ENCODE results near the gene BCL11B. TPM values are rescaled to one million over a fixed set of nuclear protein-coding genes. Genes with fewer than 3 reads are reported as not detected.

Gene BCL11B
- total and polyA plus RNA-seq, 9 of the 15 experiments (the other 6 are each of a cell fraction or from before 2014, with no cell fraction given) = 0.09 TPM; not detected in 8

- Histone ChIP-seq H3K27ac (ENCODE audit: extremely low read depth, low read depth, low read length) (no peak overlapping the region), H3K27me3 (ENCODE audit: control insufficient read depth in 2 of 2, insufficient read depth in 2 of 2, low read length in 2 of 2) (peaks cover 0 to 40% of the 10 kb centered on the region in 2 experiments; a peak in 2 of 5 replicates), H3K9me3 (replicated peaks; ENCODE audit: control insufficient read depth, insufficient read depth, low read depth, low read length) (no peaks in the 10 kb centered on the region), H2AFZ (ENCODE audit: low read depth, low read length) (no peak overlapping the region), H4K20me1 (replicated peaks; ENCODE audit: control insufficient read depth, insufficient read depth, low read length) (no peaks in the 10 kb centered on the region), H3K36me3 (ENCODE audit: control insufficient read depth, insufficient read depth, low read length) (no peaks in the 10 kb centered on the region), H3K4me2 (ENCODE audit: insufficient read depth, low read length) (no peak overlapping the region), H3K4me3 (no peak overlapping the region), H3K9me1 (ENCODE audit: control insufficient read depth, insufficient read depth, low read length) (no peaks in the 10 kb centered on the region), H3K4me1 (replicated peaks in 1 of 2; ENCODE audit: control insufficient read depth in 2 of 2, insufficient read depth in 2 of 2, low read length in 2 of 2) (no peaks in the 10 kb centered on the region), H3K79me2 (ENCODE audit: control insufficient read depth, insufficient read depth, low read length) (no peaks in the 10 kb centered on the region), H3K9ac (ENCODE audit: insufficient read depth in 1 of 2, low read depth in 2 of 2, low read length in 2 of 2) (no peak overlapping the region)
- 1% methylated on average over 23 of the region's 25 CpGs for WGBS (ENCODE audit: insufficient coverage, low coverage, missing lambda C conversion rate)
- FAIRE-seq (no peak), DNase-seq (ENCODE audit: extremely low read depth in 1 of 4, low spot score in 3 of 4) (no peak), ATAC-seq (no peak)
- BruUV-seq (replicated peaks) = no TSS peak
- in situ Hi-C loops (cut with MboI) = no loop called here
- POLR2A ChIA-PET = interaction anchor here (0.6 kb wide), 1 partner anchor 13 kb away, joined by 3 read pairs; no protein-coding TSS in a partner anchor
- TF ChIP-seq FIP1L1 (IDR thresholded peaks at IDR 0.05; ENCODE audit: low read depth, low read length, poor library complexity, severe bottlenecking) (no peak), KDM1A (IDR thresholded peaks at IDR 0.05) (no peak), PHF20 (IDR thresholded peaks at IDR 0.05; ENCODE audit: partially characterized antibody) (no peak), TAF1 (IDR thresholded peaks at IDR 0.05; ENCODE audit: control insufficient read depth, extremely low read depth, insufficient read depth, low read length, severe bottlenecking) (no peak), HES1 (IDR thresholded peaks at IDR 0.05; ENCODE audit: low read depth) (no peak), PKNOX1 (IDR thresholded peaks at IDR 0.05) (no peak)
- CTCF ChIA-PET (ENCODE audit: low intra/inter-chr PET ratio) = no interaction called here
- intact Hi-C loops (cut with micrococcal nuclease) = no loop called here
These were observed 18.8 kb downstream of the BCL11B start for GRCh38 chr14:99252940-99253868.
